Activated T-cell treated with anti-CD3 and anti-CD28 coated beads for 4 hours (primary cell): Measurements from ENCODE around the gene RPS6KA1.
"Not testable (repeated sequence)": the region's sequence is repeated elsewhere in the genome, so short reads cannot be mapped to it uniquely, and the experiment has no call there.

Experiments used
- DNase-seq: peaks from one replicate; pipeline ENCODE4 v3.0.0-alpha.2; 2020

The RPS6KA1 gene

GRCh38 chr1:26556111-26556510 lies 26.6 kb downstream of the RPS6KA1 start:
- DNase-seq = no peak

GRCh38 chr1:26557008-26557407 lies 27.4 kb downstream of the RPS6KA1 start:
- no peak for DNase-seq

GRCh38 chr1:26558685-26559048 lies 29.1 kb downstream of the RPS6KA1 start:
- no peak for DNase-seq

GRCh38 chr1:26560403-26560780 lies 30.8 kb downstream of the RPS6KA1 start:
- no peak for DNase-seq

GRCh38 chr1:26570287-26570686 lies 40.7 kb downstream of the RPS6KA1 start:
- no peak for DNase-seq

GRCh38 chr1:26571381-26571780 lies 41.8 kb downstream of the RPS6KA1 start:
- no peak for DNase-seq

- DNase-seq = no peak
Observed at GRCh38 chr1:26574018-26574417, 44.5 kb downstream of the RPS6KA1 start.

GRCh38 chr1:26574719-26575251 lies 45.2 kb downstream of the RPS6KA1 start:
- DNase-seq = no peak

GRCh38 chr1:26575348-26575747 lies 45.8 kb downstream of the RPS6KA1 start:
- no peak for DNase-seq

- DNase-seq = no peak
Observed at GRCh38 chr1:26578167-26578566, 48.6 kb downstream of the RPS6KA1 start.

- DNase-seq = no peak
Observed at GRCh38 chr1:26579681-26580111, 50.1 kb downstream of the RPS6KA1 start.

- DNase-seq = no peak
Observed at GRCh38 chr1:26580116-26580515, 50.6 kb downstream of the RPS6KA1 start.

- no peak for DNase-seq
Observed at GRCh38 chr1:26581287-26581651, 51.7 kb downstream of the RPS6KA1 start.

GRCh38 chr1:26582053-26582835 lies 52.7 kb downstream of the RPS6KA1 start:
- no peak for DNase-seq

- peak; percentile 42 for DNase-seq
Observed at GRCh38 chr1:26582836-26583460, 53.4 kb downstream of the RPS6KA1 start.

- DNase-seq = peak; percentile 14
Observed at GRCh38 chr1:26583646-26584485, 54.3 kb downstream of the RPS6KA1 start.

GRCh38 chr1:26584588-26584987 lies 55.0 kb downstream of the RPS6KA1 start:
- not testable (repeated sequence) for DNase-seq

GRCh38 chr1:26585471-26585870 lies 55.9 kb downstream of the RPS6KA1 start:
- no peak for DNase-seq

GRCh38 chr1:26593385-26593784 lies 63.8 kb downstream of the RPS6KA1 start:
- DNase-seq = no peak

GRCh38 chr1:26594593-26594992 lies 65.0 kb downstream of the RPS6KA1 start:
- not testable (repeated sequence) for DNase-seq

GRCh38 chr1:26597629-26598039 lies 68.1 kb downstream of the RPS6KA1 start:
- no peak for DNase-seq

- DNase-seq = no peak
Observed at GRCh38 chr1:26598890-26599289, 69.3 kb downstream of the RPS6KA1 start.

GRCh38 chr1:26602378-26602959 lies 72.9 kb downstream of the RPS6KA1 start:
- peak; percentile 44 for DNase-seq
